H9 (cell line): ENCODE data around the gene WDR64. TPM values are rescaled to one million over a fixed set of nuclear protein-coding genes. Genes with fewer than 3 reads are reported as not detected.

Experiments used
- DNase-seq: peaks from one replicate; pipeline ENCODE4 v3.0.0-alpha.2; 2017
- H2AFZ ChIP-seq: one replicate; pipeline ENCODE4 v1.6.1; 2013; ENCODE audit warnings: mild to moderate bottlenecking, low read length, control low read depth, moderate library complexity
- H2AK5ac ChIP-seq: 2 replicates; pipeline ENCODE4 v1.6.1; 2013; ENCODE audit warnings: low read length, control low read depth, mixed read lengths; ENCODE audit not compliant: insufficient read length
- H2BK120ac ChIP-seq: one replicate; pipeline ENCODE4 v1.6.1; 2013; ENCODE audit warnings: low read depth, mild to moderate bottlenecking, low read length, control low read depth, inconsistent platforms; ENCODE audit not compliant: poor library complexity, severe bottlenecking
- H2BK12ac ChIP-seq: 2 replicates; pipeline ENCODE4 v1.6.1; 2013; ENCODE audit warnings: low read length, control low read depth, mixed read lengths, low read depth; ENCODE audit not compliant: insufficient read length
- H2BK15ac ChIP-seq: 2 replicates; pipeline ENCODE4 v1.6.1; 2013; ENCODE audit warnings: low read depth, low read length, control low read depth
- H2BK20ac ChIP-seq: one replicate; pipeline ENCODE4 v1.6.1; 2013; ENCODE audit warnings: low read depth, mild to moderate bottlenecking, low read length, control low read depth, inconsistent platforms; ENCODE audit not compliant: poor library complexity, severe bottlenecking
- H2BK5ac ChIP-seq: 2 replicates; pipeline ENCODE4 v1.6.1; 2013; ENCODE audit warnings: low read length, control low read depth, mixed read lengths; ENCODE audit not compliant: insufficient read length
- H3K14ac ChIP-seq: 2 replicates; pipeline ENCODE4 v1.6.1; 2013; ENCODE audit warnings: low read length, control low read depth; ENCODE audit not compliant: insufficient read depth
- H3K18ac ChIP-seq: 2 replicates; pipeline ENCODE4 v1.6.1; 2013; ENCODE audit warnings: low read depth, mild to moderate bottlenecking, mixed read lengths, low read length, control low read depth; ENCODE audit not compliant: insufficient read length
- H3K23ac ChIP-seq: 2 replicates; pipeline ENCODE4 v1.6.1; 2013; ENCODE audit warnings: low read length, control low read depth, mixed read lengths, low read depth; ENCODE audit not compliant: insufficient read length
- H3K23me2 ChIP-seq: 2 replicates; pipeline ENCODE4 v1.6.1; 2013; ENCODE audit warnings: low read depth, mild to moderate bottlenecking, mixed read lengths, low read length, control low read depth; ENCODE audit not compliant: insufficient read length, poor library complexity, severe bottlenecking
- H3K27ac ChIP-seq: 2 replicates; pipeline ENCODE4 v1.5.1; 2013; ENCODE audit warnings: low read length, control low read depth, mixed read lengths, low read depth; ENCODE audit not compliant: insufficient read length
- H3K27me3 ChIP-seq: 2 replicates; pipeline ENCODE4 v1.6.1; 2013; ENCODE audit warnings: low read length, control low read depth, inconsistent platforms; ENCODE audit not compliant: insufficient read depth
- H3K4ac ChIP-seq: 2 replicates; pipeline ENCODE4 v1.6.1; 2013; ENCODE audit warnings: low read depth, mild to moderate bottlenecking, control low read depth, inconsistent platforms, low read length, moderate library complexity
- H3K4me1 ChIP-seq: 2 replicates; pipeline ENCODE4 v1.6.1; 2013; ENCODE audit warnings: low read length, control low read depth, inconsistent platforms; ENCODE audit not compliant: insufficient read depth
- H3K4me2 ChIP-seq: 2 replicates; pipeline ENCODE4 v1.6.1; 2013; ENCODE audit warnings: low read length, control low read depth, mixed read lengths; ENCODE audit not compliant: insufficient read length, insufficient read depth
- H3K56ac ChIP-seq: 2 replicates; pipeline ENCODE4 v1.6.1; 2013; ENCODE audit warnings: low read depth, mild to moderate bottlenecking, mixed read lengths, low read length, control low read depth; ENCODE audit not compliant: insufficient read length
- H3K79me1 ChIP-seq: 2 replicates; pipeline ENCODE4 v1.6.1; 2013; ENCODE audit warnings: low read depth, mild to moderate bottlenecking, moderate library complexity, low read length, control low read depth, inconsistent platforms; ENCODE audit not compliant: insufficient read depth, poor library complexity, severe bottlenecking
- H3K79me2 ChIP-seq: 2 replicates; pipeline ENCODE4 v1.6.1; 2013; ENCODE audit warnings: low read length, control low read depth, inconsistent platforms; ENCODE audit not compliant: insufficient read depth
- H3K9ac ChIP-seq: 2 replicates; pipeline ENCODE4 v1.6.1; 2013; ENCODE audit warnings: low read length, control low read depth, mixed read lengths; ENCODE audit not compliant: insufficient read length; ENCODE audit errors: extremely low read depth
- H3K9me3 ChIP-seq: one replicate; pipeline ENCODE4 v1.6.1; 2013; ENCODE audit warnings: low read depth, low read length, inconsistent platforms; ENCODE audit not compliant: control insufficient read depth
- H3T11ph ChIP-seq: one replicate; pipeline ENCODE4 v1.6.1; 2013; ENCODE audit warnings: mild to moderate bottlenecking, low read length, control low read depth, inconsistent platforms
- H4K20me1 ChIP-seq: one replicate; pipeline ENCODE4 v1.6.1; 2013; ENCODE audit not compliant: control insufficient read depth, insufficient read length, insufficient read depth
- H4K5ac ChIP-seq: 2 replicates; pipeline ENCODE4 v1.6.1; 2013; ENCODE audit warnings: low read depth, mild to moderate bottlenecking, mixed read lengths, low read length, control low read depth; ENCODE audit not compliant: insufficient read length
- H4K8ac ChIP-seq: replicated peaks from 2 replicates; pipeline ENCODE4 v1.6.1; 2013; ENCODE audit warnings: low read length, control low read depth, mixed read lengths, low read depth; ENCODE audit not compliant: insufficient read length
- H4K91ac ChIP-seq: 2 replicates; pipeline ENCODE4 v1.6.1; 2013; ENCODE audit warnings: low read depth, mild to moderate bottlenecking, moderate library complexity, mixed read lengths, low read length, control low read depth; ENCODE audit not compliant: insufficient read length
- H3K27ac Mint-ChIP-seq, 3 experiments: 2 replicates in 2 of 3; 3 replicates in 1 of 3; pipeline ENCODE4 v1.8.0; 2020 to 2021; ENCODE audit warnings: mixed read lengths in 3 of 3, mild to moderate bottlenecking in 1 of 3, moderate library complexity in 1 of 3
- H3K27me3 Mint-ChIP-seq: 2 replicates; pipeline ENCODE4 v1.8.0; 2021; ENCODE audit warnings: low read depth, mild to moderate bottlenecking, moderate library complexity, mixed read lengths
- H3K36me3 Mint-ChIP-seq, 3 experiments: 2 replicates in 2 of 3; 3 replicates in 1 of 3; pipeline ENCODE4 v1.8.0; 2020 to 2021; ENCODE audit warnings: low read depth in 3 of 3, mixed read lengths in 3 of 3; ENCODE audit not compliant: insufficient read depth in 1 of 3
- H3K4me1 Mint-ChIP-seq, 2 experiments: 2 replicates each; pipeline ENCODE4 v1.8.0; 2020; ENCODE audit warnings: mixed read lengths in 2 of 2
- H3K4me3 Mint-ChIP-seq, 2 experiments: 2 replicates in 1 of 2; 3 replicates in 1 of 2; pipeline ENCODE4 v1.8.0; 2020 to 2021; ENCODE audit warnings: mild to moderate bottlenecking in 2 of 2, mixed read lengths in 2 of 2, moderate library complexity in 1 of 2
- H3K9me3 Mint-ChIP-seq, 2 experiments: 2 replicates in 1 of 2; 3 replicates in 1 of 2; pipeline ENCODE4 v1.8.0; 2020; ENCODE audit warnings: mild to moderate bottlenecking in 2 of 2, mixed read lengths in 2 of 2, moderate library complexity in 1 of 2
- CTCF ChIP-seq: fragments of 200-600 bp; sonication (generic); conservative IDR thresholded peaks from 3 replicates; pipeline ENCODE4 v1.8.0; 2021; ENCODE audit warnings: antibody characterized with exemption, mild to moderate bottlenecking
- total RNA-seq: library from RNA; stranded (reverse); gene quantifications from 2 replicates; pipeline ENCODE4 v1.2.1, GENCODE V29; 2021

WDR64 gene
- total RNA-seq, 1 experiment from 2014 or later, result not detected

GRCh38 chr1:241637046-241637590 is 15.0 kb upstream of the WDR64 start:
- no peaks in the 10 kb centered on the region for H4K20me1 ChIP-seq
- no peak overlapping the region for H2BK20ac ChIP-seq
- no peaks in the 10 kb centered on the region for H3K9me3 ChIP-seq
- Mint-ChIP-seq H3K27ac (no peak overlapping the region), H3K36me3 (peaks cover 28 to 38% (median 36%) of the 10 kb centered on the region in 3 experiments), H3K9me3 (peaks cover 9 to 14% of the 10 kb centered on the region in 2 experiments), H3K4me1 (peaks cover 24 to 27% of the 10 kb centered on the region in 2 experiments), H3K27me3 (peaks cover 16% of the 10 kb centered on the region), H3K4me3 (peak overlapping the region; percentile 86 to 89; a peak in 3 of 5 replicates)
- no peak overlapping the region for H2BK15ac ChIP-seq
- no peak for TF ChIP-seq CTCF
- DNase-seq, result no peak
- no peak overlapping the region for H4K8ac ChIP-seq
- H3K23me2 ChIP-seq, result peaks cover 3% of the 10 kb centered on the region
- H3K23ac ChIP-seq, result no peak overlapping the region
- no peak overlapping the region for H2BK120ac ChIP-seq
- H3K4me1 ChIP-seq, result peaks cover 6% of the 10 kb centered on the region; the same call in 1 of the 2 replicates
- H3K27me3 ChIP-seq, result no peaks in the 10 kb centered on the region
- H2AFZ ChIP-seq, result no peak overlapping the region
- no peak overlapping the region for H3K9ac ChIP-seq
- no peak overlapping the region for H3K27ac ChIP-seq
- no peak overlapping the region for H4K91ac ChIP-seq
- H3K56ac ChIP-seq, result no peak overlapping the region
- H4K5ac ChIP-seq, result no peak overlapping the region
- peak overlapping the region; percentile 87 for H3K4me2 ChIP-seq
- no peak overlapping the region for H3K14ac ChIP-seq
- H2BK5ac ChIP-seq, result no peak overlapping the region
- H3K4ac ChIP-seq, result no peak overlapping the region
- H2BK12ac ChIP-seq, result no peak overlapping the region
- peaks cover 20% of the 10 kb centered on the region; the same call in 1 of the 2 replicates for H3K79me2 ChIP-seq
- H2AK5ac ChIP-seq, result no peak overlapping the region
- no peak overlapping the region for H3T11ph ChIP-seq
- no peaks in the 10 kb centered on the region for H3K79me1 ChIP-seq
- H3K18ac ChIP-seq, result no peak overlapping the region
